ENCODE results near the gene NFIA.

GRCh38 chr1:61142043-61142440 lies 59.7 kb downstream of the NFIA start:
- TF ChIP-seq SPI1 (IDR thresholded peaks at IDR 0.05; ENCODE audit: borderline replicate concordance, insufficient read depth, low read depth, low read length) (no peak), CTCF (IDR thresholded peaks at IDR 0.05 in 2 of 3, conservative IDR thresholded peaks at IDR 0.05 in 1 of 3; ENCODE audit: control insufficient read depth in 2 of 3, extremely low read depth in 1 of 3, insufficient read depth in 1 of 3, low read depth in 3 of 3, low read length in 3 of 3) (no peak), SREBF2 (IDR thresholded peaks at IDR 0.05; ENCODE audit: low read length) (no peak), ZNF207 (IDR thresholded peaks at IDR 0.05; ENCODE audit: borderline replicate concordance) (no peak), EZH2 (IDR thresholded peaks at IDR 0.05; ENCODE audit: borderline replicate concordance, control insufficient read depth, low read depth, low read length) (no peak), ZBED1 (IDR thresholded peaks at IDR 0.05; ENCODE audit: borderline replicate concordance) (no peak), HDGF (IDR thresholded peaks at IDR 0.05) (no peak), NBN (IDR thresholded peaks at IDR 0.05) (no peak), MAX (IDR thresholded peaks at IDR 0.05; ENCODE audit: low read depth, low read length) (no peak)

All from GM12878 (cell line).